Activated CD4-positive, alpha-beta T cell treated with anti-CD3 and anti-CD28 coated beads, Interleukin-2, amount 50 U/mL, for 24 hours (primary cell): Measurements from ENCODE around the gene RNF31.

Experiments used
- DNase-seq, 2 donors: peaks; one replicate each; pipeline ENCODE4 v3.0.0-alpha.2; 2020; ENCODE audit warnings: low read depth in 1 of 2, low spot score in 1 of 2

The RNF31 gene

GRCh38 chr14:24159777-24160498 is 12.6 kb downstream of the RNF31 start:
- DNase-seq = no peak

- DNase-seq = no peak
These were observed 13.2 kb downstream of the RNF31 start for GRCh38 chr14:24160499-24160849.

GRCh38 chr14:24160850-24161804 is 13.8 kb downstream of the RNF31 start, which contains the start of gene IRF9:
Gene IRF9 (plus strand): TSS chr14:24161265. CDS start chr14:24162145, 880 bp downstream.
- peak; percentile 99 to 100 for DNase-seq

GRCh38 chr14:24162093-24162492 is 14.8 kb downstream of the RNF31 start:
- DNase-seq = no peak

- no peak for DNase-seq
These were observed 17.3 kb downstream of the RNF31 start for GRCh38 chr14:24164518-24164991.

- DNase-seq = no peak
These were observed 18.5 kb downstream of the RNF31 start for GRCh38 chr14:24165785-24166184.

GRCh38 chr14:24167469-24168114 is 20.3 kb downstream of the RNF31 start:
- no peak for DNase-seq

- peak; percentile 38 to 51 for DNase-seq
These were observed 24.3 kb downstream of the RNF31 start, which contains the start of gene REC8 for GRCh38 chr14:24171422-24172260. Gene REC8 (plus strand): TSS chr14:24172080. CDS start chr14:24172553, 473 bp downstream.

GRCh38 chr14:24172261-24172860 is 25.1 kb downstream of the RNF31 start:
- no peak for DNase-seq

- no peak for DNase-seq
These were observed 25.6 kb downstream of the RNF31 start for GRCh38 chr14:24172871-24173281.

- DNase-seq = no peak
These were observed 29.3 kb downstream of the RNF31 start for GRCh38 chr14:24176599-24176998.

- DNase-seq = no peak
These were observed 29.9 kb downstream of the RNF31 start for GRCh38 chr14:24177041-24177825.

- no peak for DNase-seq
These were observed 30.6 kb downstream of the RNF31 start for GRCh38 chr14:24177891-24178290.

GRCh38 chr14:24178399-24179178 is 31.3 kb downstream of the RNF31 start:
- no peak for DNase-seq

- no peak for DNase-seq
These were observed 32.1 kb downstream of the RNF31 start for GRCh38 chr14:24179294-24179960.

GRCh38 chr14:24179961-24180796 is 32.9 kb downstream of the RNF31 start:
- DNase-seq = no peak
